ENCODE measurements around the gene SLC35E1.

DNA sequence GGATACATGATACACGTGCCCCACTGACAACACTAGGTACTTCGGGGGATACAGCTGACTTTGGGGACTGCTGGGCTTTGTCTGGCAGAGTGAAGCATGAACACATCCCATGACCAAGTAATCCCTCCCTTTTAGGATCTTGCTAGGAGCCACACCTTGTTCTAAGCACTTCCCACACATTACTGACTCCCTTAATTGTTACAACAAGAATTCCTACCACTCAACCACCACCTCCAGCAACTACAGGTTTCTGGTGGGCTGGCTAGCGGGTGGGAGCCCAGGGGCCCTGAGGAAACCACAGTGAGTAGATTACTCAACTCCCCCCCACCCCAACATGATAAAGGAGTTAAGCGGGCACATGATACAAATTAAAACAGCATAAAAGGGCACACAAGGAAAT is 7.2 kb upstream of the SLC35E1 start:
- TF ChIP-seq POLR2A (IDR thresholded peaks at IDR 0.05) = no peak
- TF ChIP-seq, protein P1, sequence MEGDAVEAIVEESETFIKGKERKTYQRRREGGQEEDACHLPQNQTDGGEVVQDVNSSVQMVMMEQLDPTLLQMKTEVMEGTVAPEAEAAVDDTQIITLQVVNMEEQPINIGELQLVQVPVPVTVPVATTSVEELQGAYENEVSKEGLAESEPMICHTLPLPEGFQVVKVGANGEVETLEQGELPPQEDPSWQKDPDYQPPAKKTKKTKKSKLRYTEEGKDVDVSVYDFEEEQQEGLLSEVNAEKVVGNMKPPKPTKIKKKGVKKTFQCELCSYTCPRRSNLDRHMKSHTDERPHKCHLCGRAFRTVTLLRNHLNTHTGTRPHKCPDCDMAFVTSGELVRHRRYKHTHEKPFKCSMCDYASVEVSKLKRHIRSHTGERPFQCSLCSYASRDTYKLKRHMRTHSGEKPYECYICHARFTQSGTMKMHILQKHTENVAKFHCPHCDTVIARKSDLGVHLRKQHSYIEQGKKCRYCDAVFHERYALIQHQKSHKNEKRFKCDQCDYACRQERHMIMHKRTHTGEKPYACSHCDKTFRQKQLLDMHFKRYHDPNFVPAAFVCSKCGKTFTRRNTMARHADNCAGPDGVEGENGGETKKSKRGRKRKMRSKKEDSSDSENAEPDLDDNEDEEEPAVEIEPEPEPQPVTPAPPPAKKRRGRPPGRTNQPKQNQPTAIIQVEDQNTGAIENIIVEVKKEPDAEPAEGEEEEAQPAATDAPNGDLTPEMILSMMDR (IDR thresholded peaks at IDR 0.05) = no peak
